ENCODE data around the gene UROC1.

UROC1 gene

GRCh38 chr3:126545544-126545943 is 28.0 kb upstream of the UROC1 start:
- no peaks in the 10 kb centered on the region for H3K36me3 ChIP-seq (replicated peaks; ENCODE audit: insufficient read depth, low read length)
- H3K4me1 ChIP-seq (ENCODE audit: low read length), result no peaks in the 10 kb centered on the region
- no peaks in the 10 kb centered on the region for H3F3A ChIP-seq (ENCODE audit: insufficient read depth, low read length)
- H3K27me3 ChIP-seq (replicated peaks; ENCODE audit: insufficient read depth, low read length), result peaks cover 6% of the 10 kb centered on the region; the same call in 1 of the 2 replicates
- H3K4me2 ChIP-seq (ENCODE audit: low read depth, low read length), result no peak overlapping the region
- TF ChIP-seq EZH2 (optimal IDR thresholded peaks at IDR 0.05; ENCODE audit: low read depth, low read length) (no peak), EZH2phosphoT487 (IDR thresholded peaks at IDR 0.05; ENCODE audit: low read length) (no peak), CTCF (IDR thresholded peaks at IDR 0.05; ENCODE audit: low read length) (no peak)
- H3K9me3 ChIP-seq (replicated peaks; ENCODE audit: insufficient read depth, low read length), result no peaks in the 10 kb centered on the region
- H3K79me2 ChIP-seq (ENCODE audit: low read length), result no peaks in the 10 kb centered on the region
- H3K9ac ChIP-seq (ENCODE audit: low read length), result no peak overlapping the region
- no peak overlapping the region for H3K27ac ChIP-seq (ENCODE audit: low read length)
- H3K9me2 ChIP-seq (replicated peaks; ENCODE audit: insufficient read depth, low read length), result no peaks in the 10 kb centered on the region
- no peak for DNase-seq
- no peak overlapping the region for H2AFZ ChIP-seq (ENCODE audit: low read length)
- H4K20me1 ChIP-seq (ENCODE audit: insufficient read depth, low read length), result no peaks in the 10 kb centered on the region
- H3K4me3 ChIP-seq (ENCODE audit: low read length), result no peak overlapping the region

GRCh38 chr3:126544596-126545281 is 27.2 kb upstream of the UROC1 start:
- no peak for DNase-seq
- H3K9ac ChIP-seq (ENCODE audit: low read length), result no peak overlapping the region
- H4K20me1 ChIP-seq (ENCODE audit: insufficient read depth, low read length), result no peaks in the 10 kb centered on the region
- no peaks in the 10 kb centered on the region for H3F3A ChIP-seq (ENCODE audit: insufficient read depth, low read length)
- peaks cover 6% of the 10 kb centered on the region; the same call in 1 of the 2 replicates for H3K27me3 ChIP-seq (replicated peaks; ENCODE audit: insufficient read depth, low read length)
- no peaks in the 10 kb centered on the region for H3K79me2 ChIP-seq (ENCODE audit: low read length)
- H3K36me3 ChIP-seq (replicated peaks; ENCODE audit: insufficient read depth, low read length), result no peaks in the 10 kb centered on the region
- H3K9me3 ChIP-seq (replicated peaks; ENCODE audit: insufficient read depth, low read length), result no peaks in the 10 kb centered on the region
- no peaks in the 10 kb centered on the region for H3K4me1 ChIP-seq (ENCODE audit: low read length)
- H2AFZ ChIP-seq (ENCODE audit: low read length), result no peak overlapping the region
- TF ChIP-seq CTCF (IDR thresholded peaks at IDR 0.05; ENCODE audit: low read length) (no peak), EZH2phosphoT487 (IDR thresholded peaks at IDR 0.05; ENCODE audit: low read length) (no peak), EZH2 (optimal IDR thresholded peaks at IDR 0.05; ENCODE audit: low read depth, low read length) (no peak)
- no peak overlapping the region for H3K4me3 ChIP-seq (ENCODE audit: low read length)
- no peak overlapping the region for H3K27ac ChIP-seq (ENCODE audit: low read length)
- no peaks in the 10 kb centered on the region for H3K9me2 ChIP-seq (replicated peaks; ENCODE audit: insufficient read depth, low read length)
- no peak overlapping the region for H3K4me2 ChIP-seq (ENCODE audit: low read depth, low read length)

GRCh38 chr3:126543457-126544061 is 26.0 kb upstream of the UROC1 start:
- Histone ChIP-seq H4K20me1 (ENCODE audit: insufficient read depth, low read length) (no peaks in the 10 kb centered on the region), H3K4me3 (ENCODE audit: low read length) (no peak overlapping the region), H3K9me3 (replicated peaks; ENCODE audit: insufficient read depth, low read length) (no peaks in the 10 kb centered on the region), H3K27ac (ENCODE audit: low read length) (no peak overlapping the region), H3K4me1 (ENCODE audit: low read length) (no peaks in the 10 kb centered on the region), H3K9ac (ENCODE audit: low read length) (no peak overlapping the region), H3K27me3 (replicated peaks; ENCODE audit: insufficient read depth, low read length) (peaks cover 8% of the 10 kb centered on the region; the same call in 1 of the 2 replicates), H3F3A (ENCODE audit: insufficient read depth, low read length) (no peaks in the 10 kb centered on the region), H3K9me2 (replicated peaks; ENCODE audit: insufficient read depth, low read length) (no peaks in the 10 kb centered on the region), H2AFZ (ENCODE audit: low read length) (no peak overlapping the region), H3K4me2 (ENCODE audit: low read depth, low read length) (no peak overlapping the region), H3K36me3 (replicated peaks; ENCODE audit: insufficient read depth, low read length) (no peaks in the 10 kb centered on the region), H3K79me2 (ENCODE audit: low read length) (no peaks in the 10 kb centered on the region)
- no peak for DNase-seq
- TF ChIP-seq EZH2phosphoT487 (IDR thresholded peaks at IDR 0.05; ENCODE audit: low read length) (no peak), EZH2 (optimal IDR thresholded peaks at IDR 0.05; ENCODE audit: low read depth, low read length) (no peak), CTCF (IDR thresholded peaks at IDR 0.05; ENCODE audit: low read length) (no peak)
